Right cardiac atrium (tissue), 5 donors: ENCODE measurements around the gene MTPN. TPM values are rescaled to one million over a fixed set of nuclear protein-coding genes. Genes with fewer than 3 reads are reported as not detected.

Experiments used
- ATAC-seq, 2 donors: fragments of 200-7000 bp; cut with Tn5 transposase; one replicate each; pipeline versions ENCODE4 v1.8.0 to v1.9.1; 2020; ENCODE audit warnings: moderate library complexity in 2 of 2, mild to moderate bottlenecking in 1 of 2
- DNase-seq, 3 donors: peaks; one replicate each; pipeline ENCODE4 v3.0.0-alpha.2; 2020
- H3K27ac ChIP-seq: one replicate; pipeline ENCODE4 v1.5.1; 2013; ENCODE audit warnings: mild to moderate bottlenecking, low read length, control low read depth, moderate library complexity
- H3K27me3 ChIP-seq: one replicate; pipeline ENCODE4 v1.6.1; 2013; ENCODE audit not compliant: control insufficient read depth, insufficient read depth
- H3K4me1 ChIP-seq: one replicate; pipeline ENCODE4 v1.6.1; 2013; ENCODE audit warnings: low read length; ENCODE audit not compliant: control insufficient read depth, insufficient read depth
- H3K4me3 ChIP-seq: one replicate; pipeline ENCODE4 v1.5.1; 2013; ENCODE audit warnings: low read length, control low read depth
- H3K9me3 ChIP-seq: one replicate; pipeline ENCODE4 v1.6.1; 2013; ENCODE audit warnings: low read length; ENCODE audit not compliant: control insufficient read depth
- WGBS: extraction: QIAGEN DNeasy Blood & Tissue Kit; methylation state at CpG from one replicate; pipeline ENCODE4 v1.1.7; 2013; 5-methylcytosine and 5-hydroxymethylcytosine counted together
- intact Hi-C, 4 donors: fragments of 100-400 bp; cut with DNase I; formaldehyde crosslinking; loops; one replicate each; pipeline versions ENCODE4 v1.11.0 to v1.14.0; 2022 to 2023
- polyA plus RNA-seq: library from polyadenylated mRNA; stranded (reverse); fragments of 200-250 nt; gene quantifications from one replicate; pipeline ENCODE4 v1.2.3, GENCODE V29; 2013
- total RNA-seq, 4 donors: library from RNA; stranded (reverse); fragmentation: NEBNext Ultra II Directional; extraction: Animal tissue kit (Norgen Biotek cat#: 25700); gene quantifications; one replicate each; pipeline ENCODE4 v1.2.1, GENCODE V29; 2021
- donor health status: healthy with polysubstance abuse.
- donor health status: DM: no; HTN: yes; CAD: no.
- donor health status: DM: no; HTN: no; CAD: no.
- donor health status: DM: no; HTN: yes; CAD: no; lungs with severe emphysema.
- donor health status: DM: yes; HTN: yes; CAD: no.

Gene MTPN
- total and polyA plus RNA-seq, 5 donors, result 64.6 to 128 (median 122) TPM

- ATAC-seq (peak; percentile 43 to 85), DNase-seq (peak in 1 of 3 donors; percentile 48)
- 58% methylated on average over 9 of the region's 9 CpGs for WGBS
- Histone ChIP-seq H3K4me1 (peaks cover 3% of the 10 kb centered on the region), H3K27me3 (no peaks in the 10 kb centered on the region), H3K27ac (no peak overlapping the region), H3K9me3 (no peaks in the 10 kb centered on the region), H3K4me3 (no peak overlapping the region)
- intact Hi-C loops, result no loop called here
These were observed 92.5 kb downstream of the MTPN start for GRCh38 chr7:135884495-135885232.

GRCh38 chr7:135879233-135879632 is 97.9 kb downstream of the MTPN start:
- Histone ChIP-seq H3K27me3 (no peaks in the 10 kb centered on the region), H3K9me3 (no peaks in the 10 kb centered on the region), H3K27ac (no peak overlapping the region), H3K4me1 (peaks cover 3% of the 10 kb centered on the region), H3K4me3 (no peak overlapping the region)
- ATAC-seq (no peak), DNase-seq (no peak)
- intact Hi-C loops, result no loop called here

- H3K9me3 ChIP-seq, result no peaks in the 10 kb centered on the region
- no peak for DNase-seq
- intact Hi-C loops, result no loop called here
- WGBS, result 88% methylated on average over 3 of the region's 3 CpGs
- H3K27me3 ChIP-seq, result no peaks in the 10 kb centered on the region
- no peak overlapping the region for H3K27ac ChIP-seq
- H3K4me1 ChIP-seq, result no peaks in the 10 kb centered on the region
- H3K4me3 ChIP-seq, result no peak overlapping the region
- ATAC-seq, result no peak
These were observed 98.9 kb downstream of the MTPN start for GRCh38 chr7:135878284-135878683.

- intact Hi-C loops, result no loop called here
- WGBS, result 82% methylated on average over 5 of the region's 5 CpGs
- Histone ChIP-seq H3K27me3 (no peaks in the 10 kb centered on the region), H3K27ac (no peak overlapping the region), H3K9me3 (no peaks in the 10 kb centered on the region), H3K4me3 (no peak overlapping the region), H3K4me1 (no peaks in the 10 kb centered on the region)
- no peak for DNase-seq
- ATAC-seq, result no peak
These were observed 99.4 kb downstream of the MTPN start for GRCh38 chr7:135877805-135878204.

Other genes starting within 250 kb of the MTPN start
- under 1 TPM in 2 of 4 donors, not detected in 2; 0.23 to 0.41 TPM for gene SLC13A4, start 249.2 kb downstream of the MTPN start, total RNA-seq
- 0.16 TPM for gene SLC13A4, start 249.2 kb downstream of the MTPN start, polyA plus RNA-seq
- gene FAM180A, start 228.5 kb downstream of the MTPN start, total RNA-seq, result 10 to 100 TPM in 1 of 4 donors, 1 to 10 TPM in 3; 1.6 to 11.3 (median 8.1) TPM
- gene FAM180A, start 228.5 kb downstream of the MTPN start, polyA plus RNA-seq, result 3.7 TPM